Mucosa of stomach (tissue), 1 donor: ENCODE data around the gene PNMA5.
"Not testable (repeated sequence)": the region's sequence is repeated elsewhere in the genome, so short reads cannot be mapped to it uniquely, and the experiment has no call there.

Experiments used
- H3K27me3 ChIP-seq: one replicate; pipeline ENCODE4 v1.7.0; 2013; ENCODE audit warnings: mild to moderate bottlenecking, low read length; ENCODE audit not compliant: control insufficient read depth, insufficient read depth
- H3K36me3 ChIP-seq: one replicate; pipeline ENCODE4 v1.7.0; 2013; ENCODE audit warnings: low read length; ENCODE audit not compliant: control insufficient read depth, insufficient read depth
- H3K4me1 ChIP-seq: one replicate; pipeline ENCODE4 v1.7.0; 2013; ENCODE audit warnings: mild to moderate bottlenecking, low read length; ENCODE audit not compliant: control insufficient read depth, insufficient read depth
- H3K4me3 ChIP-seq: one replicate; pipeline ENCODE4 v1.7.0; 2013; ENCODE audit warnings: low read length
- H3K9ac ChIP-seq: one replicate; pipeline ENCODE4 v1.7.0; 2013; ENCODE audit warnings: mild to moderate bottlenecking, low read length, moderate library complexity
- H3K9me3 ChIP-seq: one replicate; pipeline ENCODE4 v1.7.0; 2013; ENCODE audit warnings: mild to moderate bottlenecking, low read length, moderate library complexity; ENCODE audit not compliant: control insufficient read depth
- donor health status: Pancreatic carcinoma.

PNMA5 gene

GRCh38 chrX:152992115-152992514, 1.8 kb downstream of the PNMA5 start:
- Histone ChIP-seq H3K9me3 (no peaks in the 10 kb centered on the region), H3K4me1 (no peaks in the 10 kb centered on the region), H3K4me3 (no peak overlapping the region), H3K9ac (no peak overlapping the region), H3K36me3 (no peaks in the 10 kb centered on the region), H3K27me3 (no peaks in the 10 kb centered on the region)

DNA sequence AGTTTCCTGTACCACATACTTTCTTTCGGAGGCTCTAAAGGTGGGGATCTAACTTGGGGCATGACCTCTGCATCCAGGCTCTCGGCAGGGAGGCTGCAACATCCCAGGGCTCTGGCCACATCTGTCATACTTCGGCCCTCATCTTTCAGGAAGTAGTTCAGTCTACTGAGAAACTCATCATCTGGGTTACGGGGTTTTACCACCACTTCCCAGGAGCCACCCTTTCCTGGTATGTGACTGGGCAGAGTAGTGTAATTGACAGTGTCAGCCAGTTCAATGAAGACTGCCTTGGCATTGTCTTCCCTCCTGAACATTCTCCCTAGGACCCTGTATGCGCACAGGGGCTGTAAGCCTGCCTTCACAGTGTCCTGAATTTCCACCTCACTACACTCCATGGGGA, 2.8 kb downstream of the PNMA5 start:
- no peaks in the 10 kb centered on the region for H3K9me3 ChIP-seq
- no peaks in the 10 kb centered on the region for H3K36me3 ChIP-seq
- no peaks in the 10 kb centered on the region for H3K4me1 ChIP-seq
- H3K27me3 ChIP-seq: no peaks in the 10 kb centered on the region
- no peak overlapping the region for H3K4me3 ChIP-seq
- H3K9ac ChIP-seq: no peak overlapping the region

DNA sequence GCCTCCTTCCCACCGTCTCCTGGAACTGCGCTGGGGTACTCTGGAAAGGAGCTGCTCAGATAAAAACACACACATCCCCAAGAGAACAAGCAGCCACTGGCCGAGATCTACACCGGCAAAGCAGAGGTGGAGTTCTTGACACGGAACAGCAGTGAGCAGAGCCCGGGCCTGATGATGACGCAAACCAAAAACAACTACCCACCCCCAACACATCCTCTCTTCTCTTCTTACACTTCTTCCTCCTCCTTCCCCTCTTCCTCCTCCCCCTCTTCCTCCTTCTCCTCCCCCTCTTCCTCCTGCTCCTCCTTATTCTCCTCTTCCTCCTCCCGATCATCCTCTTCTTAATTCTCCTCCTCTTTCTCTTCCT, 4.6 kb downstream of the PNMA5 start:
- Histone ChIP-seq H3K9me3 (no peaks in the 10 kb centered on the region), H3K27me3 (no peaks in the 10 kb centered on the region), H3K4me1 (no peaks in the 10 kb centered on the region), H3K4me3 (no peak overlapping the region), H3K9ac (no peak overlapping the region), H3K36me3 (no peaks in the 10 kb centered on the region)

GRCh38 chrX:152988536-152989291, 5.2 kb downstream of the PNMA5 start:
- H3K4me3 ChIP-seq: no peak overlapping the region
- no peaks in the 10 kb centered on the region for H3K27me3 ChIP-seq
- no peaks in the 10 kb centered on the region for H3K4me1 ChIP-seq
- no peak overlapping the region for H3K9ac ChIP-seq
- H3K36me3 ChIP-seq: no peaks in the 10 kb centered on the region
- H3K9me3 ChIP-seq: no peaks in the 10 kb centered on the region

- H3K9me3 ChIP-seq: no peaks in the 10 kb centered on the region
- no peak overlapping the region for H3K4me3 ChIP-seq
- no peaks in the 10 kb centered on the region for H3K27me3 ChIP-seq
- no peaks in the 10 kb centered on the region for H3K4me1 ChIP-seq
- H3K36me3 ChIP-seq: no peaks in the 10 kb centered on the region
- H3K9ac ChIP-seq: no peak overlapping the region
Measured at GRCh38 chrX:152987801-152988200, 6.1 kb downstream of the PNMA5 start.

DNA sequence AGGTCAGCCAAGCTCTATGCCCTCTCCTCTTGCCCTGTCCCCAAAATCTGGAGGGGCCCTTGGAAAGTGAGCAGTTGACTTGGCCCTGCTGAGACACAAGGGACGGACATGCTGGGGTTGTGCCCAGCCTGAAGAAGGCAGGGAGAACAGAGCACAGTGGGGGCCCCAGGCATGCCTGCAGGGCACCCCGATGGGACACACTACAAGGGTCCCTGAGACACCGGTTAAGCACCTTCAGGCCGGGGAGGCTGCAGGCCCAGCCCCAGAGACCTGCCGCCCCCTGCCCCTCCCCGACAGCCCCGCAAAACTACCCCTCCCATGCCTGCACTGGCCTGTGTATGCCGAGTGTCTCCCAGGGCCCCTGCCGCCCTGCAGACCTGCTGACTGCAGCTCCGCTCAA, 6.8 kb downstream of the PNMA5 start:
- not testable (repeated sequence) for H3K9me3 ChIP-seq, H3K27me3 ChIP-seq, H3K4me3 ChIP-seq, H3K4me1 ChIP-seq, H3K36me3 ChIP-seq, H3K9ac ChIP-seq

- not testable (repeated sequence) for H3K4me3 ChIP-seq, H3K36me3 ChIP-seq, H3K27me3 ChIP-seq, H3K9ac ChIP-seq, H3K4me1 ChIP-seq, H3K9me3 ChIP-seq
Measured at GRCh38 chrX:152985383-152985782, 8.5 kb downstream of the PNMA5 start.

- H3K9me3 ChIP-seq: no peaks in the 10 kb centered on the region
Measured at GRCh38 chrX:152968193-152968592, 25.7 kb downstream of the PNMA5 start.

GRCh38 chrX:152960115-152960514, 33.8 kb downstream of the PNMA5 start:
- no peaks in the 10 kb centered on the region for H3K36me3 ChIP-seq
- peaks cover 3% of the 10 kb centered on the region for H3K4me1 ChIP-seq
- H3K9me3 ChIP-seq: no peaks in the 10 kb centered on the region
- no peak overlapping the region for H3K4me3 ChIP-seq
- no peak overlapping the region for H3K9ac ChIP-seq
- no peaks in the 10 kb centered on the region for H3K27me3 ChIP-seq

More at GRCh38 chrX:152968193-152968592, 25.7 kb downstream of the PNMA5 start:
- Histone ChIP-seq H3K9ac (no peak overlapping the region), H3K4me3 (no peak overlapping the region), H3K36me3 (no peaks in the 10 kb centered on the region), H3K4me1 (no peaks in the 10 kb centered on the region), H3K27me3 (no peaks in the 10 kb centered on the region)

DNA sequence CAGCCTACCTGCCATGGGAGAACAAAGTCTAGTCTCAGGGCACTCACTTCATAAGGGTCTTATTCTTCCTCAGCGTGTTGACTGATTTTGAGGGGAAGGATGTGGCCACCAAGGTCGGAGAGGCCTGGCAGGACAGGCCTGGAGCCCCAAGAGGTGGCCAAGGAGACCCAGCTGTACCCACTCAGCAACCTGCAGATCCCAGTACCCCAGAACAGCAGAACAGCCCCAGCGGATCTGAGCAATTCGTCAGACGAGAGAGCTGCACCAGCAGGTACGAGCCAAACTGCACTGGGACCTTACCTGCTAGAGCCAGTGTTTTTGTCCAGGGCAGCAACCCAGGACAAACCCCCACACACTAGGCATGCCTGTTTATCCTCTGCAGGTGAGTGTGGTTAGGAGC, 34.3 kb downstream of the PNMA5 start:
- no peak overlapping the region for H3K4me3 ChIP-seq
- H3K36me3 ChIP-seq: no peaks in the 10 kb centered on the region
- peaks cover 3% of the 10 kb centered on the region for H3K4me1 ChIP-seq
- no peaks in the 10 kb centered on the region for H3K9me3 ChIP-seq
- H3K27me3 ChIP-seq: no peaks in the 10 kb centered on the region
- H3K9ac ChIP-seq: no peak overlapping the region

DNA sequence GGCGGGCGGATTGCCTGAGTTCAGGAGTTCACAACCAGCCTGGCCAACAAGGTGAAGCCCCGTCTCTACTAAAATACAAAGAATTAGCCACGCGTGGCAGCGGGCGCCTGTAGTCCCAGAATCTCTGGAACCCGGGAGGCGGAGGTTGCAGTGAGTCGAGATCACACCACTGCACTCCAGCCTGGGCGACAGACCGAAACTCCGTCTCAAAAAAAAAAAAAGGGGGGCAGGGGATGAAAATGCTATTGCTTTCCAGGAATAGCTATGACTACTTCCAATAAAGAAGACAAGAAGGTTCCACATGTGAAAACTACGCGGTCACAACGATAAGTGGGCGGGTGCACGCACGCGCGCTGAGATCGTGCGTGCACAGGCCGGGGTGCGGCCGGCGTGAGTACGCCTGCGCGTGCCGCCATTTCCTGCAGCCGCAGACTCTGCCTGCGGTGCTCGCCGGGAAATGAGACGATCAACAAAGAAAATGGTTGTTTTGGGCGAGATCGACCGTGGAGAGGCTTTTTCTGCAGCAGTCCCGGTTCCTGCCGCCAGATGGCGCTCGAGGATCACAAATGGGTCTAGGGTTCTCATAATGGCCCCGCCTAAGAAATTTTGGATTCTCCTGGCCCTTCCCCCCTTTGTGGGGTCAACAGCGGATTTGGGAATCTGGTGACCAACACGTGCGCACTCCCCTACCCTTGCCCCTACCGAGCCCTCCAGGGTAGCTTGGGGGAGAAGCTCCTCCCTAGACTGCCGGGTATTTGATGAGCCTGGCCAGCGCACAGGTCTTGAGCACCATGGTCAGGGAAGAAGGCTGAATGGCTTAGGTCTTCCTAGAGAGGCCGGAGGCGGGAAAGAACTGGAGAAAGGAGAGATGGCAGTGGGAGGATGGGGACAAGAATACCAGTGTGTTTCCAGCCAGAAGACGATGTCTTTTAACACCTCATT, 35.1 kb downstream of the PNMA5 start:
- no peaks in the 10 kb centered on the region for H3K36me3 ChIP-seq
- no peak overlapping the region for H3K9ac ChIP-seq
- H3K27me3 ChIP-seq: no peaks in the 10 kb centered on the region
- H3K9me3 ChIP-seq: no peaks in the 10 kb centered on the region
- H3K4me1 ChIP-seq: peaks cover 3% of the 10 kb centered on the region
- H3K4me3 ChIP-seq: no peak overlapping the region

GRCh38 chrX:152958047-152958446, 35.9 kb downstream of the PNMA5 start:
- Histone ChIP-seq H3K4me1 (peaks cover 3% of the 10 kb centered on the region), H3K4me3 (no peak overlapping the region), H3K27me3 (no peaks in the 10 kb centered on the region), H3K36me3 (no peaks in the 10 kb centered on the region), H3K9ac (no peak overlapping the region), H3K9me3 (no peaks in the 10 kb centered on the region)
